HepG2 (cell line): Measurements from ENCODE around the gene SERPINF2. TPM values are rescaled to one million over a fixed set of nuclear protein-coding genes. Genes with fewer than 3 reads are reported as not detected.
A peak's percentile ranks its signal among the peaks of the same experiment; 100 is the strongest.

Source experiments
- ATF4 ChIP-seq, 2 experiments: fragments of 450-650 bp in 1 of 2; sonication (generic) in 1 of 2; formaldehyde crosslinking; IDR thresholded peaks; 2 replicates each; pipeline versions ENCODE4 v1.5.0 to v1.8.0; 2020 to 2022; ENCODE audit warnings: mild to moderate bottlenecking in 1 of 2, missing genetic modification reagents in 1 of 2
- ERF ChIP-seq: IDR thresholded peaks from 2 replicates; pipeline ENCODE4 v1.6.1; 2018; ENCODE audit warnings: missing biosample characterization, missing genetic modification reagents
- FOSL2 ChIP-seq: sonication (generic); formaldehyde crosslinking; IDR thresholded peaks from 2 replicates; pipeline ENCODE4 v1.4.0; 2020; ENCODE audit warnings: missing genetic modification reagents
- GZF1 ChIP-seq: sonication (generic); formaldehyde crosslinking; IDR thresholded peaks from 2 replicates; pipeline ENCODE4 v1.5.1; 2020; ENCODE audit warnings: mild to moderate bottlenecking, missing genetic modification reagents
- MATR3 ChIP-seq: sonication (generic); formaldehyde crosslinking; IDR thresholded peaks from 2 replicates; pipeline ENCODE4 v1.4.0; 2020; ENCODE audit warnings: missing genetic modification reagents
- MAZ ChIP-seq, 2 experiments: sonication (generic) in 1 of 2; formaldehyde crosslinking in 1 of 2; IDR thresholded peaks; 2 replicates each; pipeline versions ENCODE4 v1.5.0 to v1.6.1; 2012 to 2020; ENCODE audit warnings: low read depth in 2 of 2, mild to moderate bottlenecking in 2 of 2, borderline replicate concordance in 1 of 2, improper control_type of control experiment in 1 of 2, low read length in 1 of 2, missing genetic modification reagents in 1 of 2, moderate library complexity in 1 of 2
- MBNL3 ChIP-seq: fragments of 250-450 bp; sonication (Bioruptor Pico); conservative IDR thresholded peaks from 2 replicates; pipeline ENCODE4 v1.8.0; 2022; ENCODE audit warnings: mild to moderate bottlenecking, inconsistent platforms
- MXD1 ChIP-seq: sonication (generic); formaldehyde crosslinking; IDR thresholded peaks from 2 replicates; pipeline ENCODE4 v1.4.0; 2020; ENCODE audit warnings: mild to moderate bottlenecking, missing genetic modification reagents
- NFYC ChIP-seq: IDR thresholded peaks from 2 replicates; pipeline ENCODE4 v1.6.1; 2016; ENCODE audit warnings: missing genetic modification reagents, missing compliant biosample characterization
- ONECUT2 ChIP-seq: sonication (generic); formaldehyde crosslinking; IDR thresholded peaks from 2 replicates; pipeline ENCODE4 v1.4.0; 2020; ENCODE audit warnings: missing genetic modification reagents
- PAX8 ChIP-seq: sonication (generic); formaldehyde crosslinking; IDR thresholded peaks from 2 replicates; pipeline ENCODE4 v1.8.0; 2022; ENCODE audit warnings: mild to moderate bottlenecking, missing genetic modification reagents, borderline replicate concordance
- SP5 ChIP-seq: IDR thresholded peaks from 2 replicates; pipeline ENCODE4 v1.6.1; 2016; ENCODE audit warnings: low read depth, borderline replicate concordance
- U2AF1 ChIP-seq: fragments of 200-400 bp; formaldehyde crosslinking; optimal IDR thresholded peaks from 2 replicates; pipeline ENCODE3; 2017; ENCODE audit warnings: mild to moderate bottlenecking, low read depth, low read length
- ZNF333 ChIP-seq: sonication (generic); formaldehyde crosslinking; IDR thresholded peaks from 2 replicates; pipeline ENCODE4 v1.4.0; 2020; ENCODE audit warnings: mild to moderate bottlenecking, missing genetic modification reagents, borderline replicate concordance
- ZNF33A ChIP-seq: sonication (generic); formaldehyde crosslinking; IDR thresholded peaks from 2 replicates; pipeline ENCODE4 v1.5.1; 2020; ENCODE audit warnings: missing genetic modification reagents, mild to moderate bottlenecking, moderate library complexity, borderline replicate concordance
- ZNF567 ChIP-seq: sonication (generic); formaldehyde crosslinking; IDR thresholded peaks from 2 replicates; pipeline ENCODE4 v1.8.1; 2023; ENCODE audit warnings: mild to moderate bottlenecking, missing genetic modification reagents, borderline replicate concordance
- ZNF576 ChIP-seq: sonication (generic); formaldehyde crosslinking; IDR thresholded peaks from 2 replicates; pipeline ENCODE4 v1.4.0; 2020; ENCODE audit warnings: mild to moderate bottlenecking, missing genetic modification reagents
- ZNF772 ChIP-seq: sonication (generic); formaldehyde crosslinking; IDR thresholded peaks from 2 replicates; pipeline ENCODE4 v1.5.0; 2020; ENCODE audit warnings: mild to moderate bottlenecking, missing genetic modification reagents
- polyA plus RNA-seq, 8 experiments: library from polyadenylated mRNA; depleted of rRNA in 3 of 8; stranded (reverse) in 7 of 8; unstranded in 1 of 8; fragments of >200 nt; fragmentation: Illumina TruSeq in 4 of 8; extraction: Trizol in 4 of 8; gene quantifications; 2 replicates each; pipeline versions ENCODE4 v1.2.1 to v1.2.3, GENCODE V29; 2011 to 2016; ENCODE audit warnings: low read depth in 4 of 8, missing spikeins in 1 of 8, mixed read lengths in 1 of 8; ENCODE audit not compliant: insufficient read depth in 1 of 8
- total RNA-seq, 5 experiments: library from RNA; depleted of rRNA; stranded (reverse); fragments of >200 nt; fragmentation: Illumina TruSeq; extraction: Trizol; gene quantifications; 2 replicates each; pipeline ENCODE4 v1.2.3, GENCODE V29; 2016; ENCODE audit warnings: low read depth in 1 of 5
- TF ChIP-seq, protein P1 (sequence below), 2 experiments: sonication (generic) in 1 of 2; formaldehyde crosslinking in 1 of 2; IDR thresholded peaks; 2 replicates each; pipeline versions ENCODE4 v1.4.0 to v1.6.1; 2016 to 2020; ENCODE audit warnings: borderline replicate concordance in 1 of 2, low read depth in 1 of 2, mild to moderate bottlenecking in 1 of 2, missing genetic modification reagents in 1 of 2
- TF ChIP-seq, protein P2 (sequence below): sonication (generic); formaldehyde crosslinking; IDR thresholded peaks from 2 replicates; pipeline ENCODE4 v1.8.0; 2022; ENCODE audit warnings: missing genetic modification reagents, mild to moderate bottlenecking, inconsistent platforms, borderline replicate concordance

Gene SERPINF2
- total and polyA plus RNA-seq, 2 of the 13 experiments (the other 11 are each of a cell fraction or from before 2014, with no cell fraction given): 309 to 548 TPM

DNA sequence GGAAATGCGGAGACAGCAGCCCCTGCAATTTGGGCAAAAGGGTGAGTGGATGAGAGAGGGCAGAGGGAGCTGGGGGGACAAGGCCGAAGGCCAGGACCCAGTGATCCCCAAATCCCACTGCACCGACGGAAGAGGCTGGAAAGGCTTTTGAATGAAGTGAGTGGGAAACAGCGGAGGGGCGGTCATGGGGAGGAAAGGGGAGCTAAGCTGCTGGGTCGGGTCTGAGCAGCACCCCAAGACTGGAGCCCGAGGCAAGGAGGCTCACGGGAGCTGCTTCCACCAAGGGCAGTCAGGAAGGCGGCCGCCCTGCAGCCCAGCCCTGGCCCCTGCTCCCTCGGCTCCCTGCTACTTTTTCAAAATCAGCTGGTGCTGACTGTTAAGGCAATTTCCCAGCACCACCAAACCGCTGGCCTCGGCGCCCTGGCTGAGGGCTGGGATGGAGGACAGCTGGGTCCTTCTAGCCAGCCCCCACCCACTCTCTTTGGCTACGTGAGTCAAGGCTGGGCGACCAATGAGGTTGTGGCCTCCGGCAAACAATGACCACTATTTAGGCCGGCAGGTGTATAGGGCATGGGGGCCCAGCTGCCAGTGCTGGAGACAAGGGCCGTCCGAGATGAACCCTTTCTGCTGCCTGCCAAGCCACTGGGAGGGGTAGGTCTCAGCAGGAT is 19.7 kb downstream of the SERPINF2 start (continued):
- TF ChIP-seq, protein P1, sequence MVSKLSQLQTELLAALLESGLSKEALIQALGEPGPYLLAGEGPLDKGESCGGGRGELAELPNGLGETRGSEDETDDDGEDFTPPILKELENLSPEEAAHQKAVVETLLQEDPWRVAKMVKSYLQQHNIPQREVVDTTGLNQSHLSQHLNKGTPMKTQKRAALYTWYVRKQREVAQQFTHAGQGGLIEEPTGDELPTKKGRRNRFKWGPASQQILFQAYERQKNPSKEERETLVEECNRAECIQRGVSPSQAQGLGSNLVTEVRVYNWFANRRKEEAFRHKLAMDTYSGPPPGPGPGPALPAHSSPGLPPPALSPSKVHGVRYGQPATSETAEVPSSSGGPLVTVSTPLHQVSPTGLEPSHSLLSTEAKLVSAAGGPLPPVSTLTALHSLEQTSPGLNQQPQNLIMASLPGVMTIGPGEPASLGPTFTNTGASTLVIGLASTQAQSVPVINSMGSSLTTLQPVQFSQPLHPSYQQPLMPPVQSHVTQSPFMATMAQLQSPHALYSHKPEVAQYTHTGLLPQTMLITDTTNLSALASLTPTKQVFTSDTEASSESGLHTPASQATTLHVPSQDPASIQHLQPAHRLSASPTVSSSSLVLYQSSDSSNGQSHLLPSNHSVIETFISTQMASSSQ (IDR thresholded peaks at IDR 0.05; ENCODE audit: low read depth): no peak
- TF ChIP-seq, protein P1 (CRISPR knock-in tag; IDR thresholded peaks at IDR 0.05; ENCODE audit: borderline replicate concordance): no peak
- TF ChIP-seq MAZ (IDR thresholded peaks at IDR 0.05; ENCODE audit: borderline replicate concordance, low read depth, low read length) (no peak), MAZ (CRISPR knock-in tag; IDR thresholded peaks at IDR 0.05; ENCODE audit: low read depth) (no peak), MATR3 (CRISPR knock-in tag) (no peak), SP5 (CRISPR knock-in tag) (no peak), MBNL3 (CRISPR knock-in tag) (no peak), PAX8 (CRISPR knock-in tag) (no peak), NFYC (CRISPR knock-in tag) (peak; percentile 53; the same call in 1 of the 2 replicates), ZNF33A (CRISPR knock-in tag) (no peak), ZNF567 (CRISPR knock-in tag) (no peak), ZNF772 (CRISPR knock-in tag) (no peak), U2AF1 (peak; percentile 81), GZF1 (CRISPR knock-in tag) (no peak), ATF4 (CRISPR knock-in tag; IDR thresholded peaks at IDR 0.05) (no peak), ONECUT2 (no peak), ERF (CRISPR knock-in tag) (no peak; the same call in 1 of the 2 replicates), ZNF576 (CRISPR knock-in tag) (no peak), MXD1 (CRISPR knock-in tag) (no peak), ZNF333 (CRISPR knock-in tag) (no peak), FOSL2 (CRISPR knock-in tag) (peak; percentile 65)
- TF ChIP-seq, protein P2, sequence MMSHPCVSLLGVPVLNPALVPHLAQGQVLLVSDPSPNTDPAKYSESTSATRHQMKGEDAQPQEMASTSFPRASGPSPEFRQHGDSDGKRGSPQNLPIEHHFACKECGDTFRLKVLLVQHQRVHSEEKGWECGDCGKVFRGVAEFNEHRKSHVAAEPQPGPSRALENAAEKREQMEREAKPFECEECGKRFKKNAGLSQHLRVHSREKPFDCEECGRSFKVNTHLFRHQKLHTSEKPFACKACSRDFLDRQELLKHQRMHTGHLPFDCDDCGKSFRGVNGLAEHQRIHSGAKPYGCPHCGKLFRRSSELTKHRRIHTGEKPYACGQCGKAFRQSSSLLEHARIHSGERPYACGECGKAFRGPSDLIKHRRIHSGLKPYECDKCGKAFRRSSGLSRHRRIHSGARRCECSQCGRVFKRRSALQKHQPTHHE: no peak
